Endothelial cell of umbilical vein (primary cell): Measurements from ENCODE around the gene TBC1D13. TPM values are rescaled to one million over a fixed set of nuclear protein-coding genes. Genes with fewer than 3 reads are reported as not detected.

ENCODE experiments used
- BruUV-seq: library from RNA; stranded (reverse); fragments of 400-500 nt; replicated peaks from 2 replicates; lab custom pipeline; 2021; lab: Mats Ljungman, UMichigan
- CTCF ChIA-PET: fragments of 300-600, 350-600 bp; sonication (Branson Sonifier 250); formaldehyde crosslinking; loops from one replicate; lab custom pipeline; 2021; ENCODE audit warnings: antibody characterized with exemption, inconsistent platforms; lab: Charles Lee
- POLR2A ChIA-PET: fragments of 300-600, 350-600 bp; sonication (Branson Sonifier 250); formaldehyde crosslinking; loops from one replicate; lab custom pipeline; 2021; ENCODE audit warnings: antibody characterized with exemption, inconsistent platforms; lab: Charles Lee
- DNase-seq: peaks from one replicate; pipeline ENCODE4 v3.0.0-alpha.2; 2011; ENCODE audit warnings: low read depth, low spot score
- FAIRE-seq: peaks from 2 replicates; lab custom pipeline; 2011; peaks lifted over from hg19 to GRCh38; lab: Jason Lieb, UNC
- H2AFZ ChIP-seq: 2 replicates; pipeline ENCODE4 v1.6.0; 2012; ENCODE audit warnings: low read depth, low read length, control low read depth, inconsistent platforms
- H3K27ac ChIP-seq: 2 replicates; pipeline ENCODE4 v1.5.1; 2011; ENCODE audit warnings: low read depth, mild to moderate bottlenecking, control low read depth, low read length, moderate library complexity; ENCODE audit not compliant: insufficient read depth
- H3K27me3 ChIP-seq, 2 experiments: 2 replicates each; pipeline versions ENCODE4 v1.6.0 to v1.6.1; 2011; ENCODE audit warnings: low read length in 2 of 2, mixed read lengths in 1 of 2; ENCODE audit not compliant: control insufficient read depth in 2 of 2, insufficient read depth in 2 of 2
- H3K36me3 ChIP-seq, 2 experiments: 2 replicates in 1 of 2; 3 replicates in 1 of 2; pipeline ENCODE4 v1.5.1; 2011; ENCODE audit warnings: low read length in 2 of 2, mild to moderate bottlenecking in 1 of 2, moderate library complexity in 1 of 2; ENCODE audit not compliant: control insufficient read depth in 2 of 2, insufficient read depth in 2 of 2; ENCODE audit errors: extremely low read depth in 1 of 2
- H3K4me1 ChIP-seq: 3 replicates; pipeline ENCODE4 v1.5.1; 2011; ENCODE audit warnings: mild to moderate bottlenecking, low read length; ENCODE audit not compliant: control insufficient read depth, insufficient read depth; ENCODE audit errors: extremely low read depth
- H3K4me2 ChIP-seq: 2 replicates; pipeline ENCODE4 v1.6.1; 2011; ENCODE audit warnings: low read length, control low read depth, mixed read lengths; ENCODE audit not compliant: insufficient read depth
- H3K4me3 ChIP-seq, 3 experiments: fragments of 200-600 bp in 1 of 3; sonication (generic), shearing (Covaris generic) in 1 of 3; replicated peaks in 1 of 3; 2 replicates each; pipeline ENCODE4 v1.5.1; 2011 to 2016; ENCODE audit warnings: control low read depth in 3 of 3, low read length in 3 of 3, mild to moderate bottlenecking in 2 of 3, inconsistent platforms in 1 of 3, low read depth in 1 of 3, moderate library complexity in 1 of 3; ENCODE audit not compliant: insufficient read depth in 1 of 3
- H3K79me2 ChIP-seq: 2 replicates; pipeline ENCODE4 v1.6.0; 2012; ENCODE audit warnings: low read length, inconsistent platforms; ENCODE audit not compliant: control insufficient read depth, insufficient read depth
- H3K9ac ChIP-seq: replicated peaks from 2 replicates; pipeline ENCODE3; 2011; ENCODE audit warnings: low read length, control low read depth; ENCODE audit not compliant: insufficient read depth; ENCODE audit errors: extremely low read depth
- H3K9me1 ChIP-seq: replicated peaks from 3 replicates; pipeline ENCODE4 v1.6.0; 2011; ENCODE audit warnings: mild to moderate bottlenecking, low read length; ENCODE audit not compliant: control insufficient read depth, insufficient read depth; ENCODE audit errors: extremely low read depth
- H3K9me3 ChIP-seq: replicated peaks from 2 replicates; pipeline ENCODE4 v1.5.1; 2012; ENCODE audit warnings: low read length, inconsistent platforms; ENCODE audit not compliant: control insufficient read depth, insufficient read depth
- H4K20me1 ChIP-seq: replicated peaks from 2 replicates; pipeline ENCODE3; 2011; ENCODE audit warnings: mild to moderate bottlenecking, low read length; ENCODE audit not compliant: control insufficient read depth, insufficient read depth; ENCODE audit errors: extremely low read depth
- CTCF ChIP-seq, 2 donors: IDR thresholded peaks; 1 replicate in 1 of 2; 2 replicates in 1 of 2; pipeline ENCODE4 v1.5.1; 2011; ENCODE audit warnings: low read length in 2 of 2, mild to moderate bottlenecking in 2 of 2, moderate library complexity in 2 of 2, control low read depth in 1 of 2, inconsistent platforms in 1 of 2, low read depth in 1 of 2; ENCODE audit not compliant: insufficient read depth in 1 of 2; ENCODE audit errors: extremely low read depth in 1 of 2
- EZH2 ChIP-seq: IDR thresholded peaks from 2 replicates; pipeline ENCODE4 v1.6.1; 2012; ENCODE audit warnings: borderline replicate concordance, low read depth, mild to moderate bottlenecking, moderate library complexity, low read length, inconsistent platforms; ENCODE audit not compliant: severe bottlenecking
- FOS ChIP-seq: IDR thresholded peaks from 2 replicates; pipeline ENCODE4 v1.6.1; 2011; ENCODE audit warnings: mild to moderate bottlenecking, low read length, moderate library complexity, borderline replicate concordance; ENCODE audit not compliant: insufficient read depth
- GATA2 ChIP-seq: IDR thresholded peaks from 2 replicates; pipeline ENCODE4 v1.7.0; 2011; ENCODE audit warnings: low read depth, mild to moderate bottlenecking, moderate library complexity, mixed read lengths, low read length; ENCODE audit not compliant: insufficient read length, insufficient read depth
- JUN ChIP-seq: IDR thresholded peaks from 2 replicates; pipeline ENCODE4 v1.6.1; 2011; ENCODE audit warnings: borderline replicate concordance, low read depth; ENCODE audit not compliant: insufficient read length, insufficient read depth
- MAX ChIP-seq: IDR thresholded peaks from 2 replicates; pipeline ENCODE4 v1.6.1; 2011; ENCODE audit not compliant: insufficient read depth, insufficient read length
- MYC ChIP-seq: IDR thresholded peaks from one replicate; pipeline ENCODE4 v1.6.1; 2011; ENCODE audit warnings: mild to moderate bottlenecking, low read depth, low read length
- POLR2A ChIP-seq: IDR thresholded peaks from 2 replicates; pipeline ENCODE4 v1.6.1; 2012; ENCODE audit warnings: low read depth, mild to moderate bottlenecking, control low read depth, low read length
- POLR2AphosphoS5 ChIP-seq: IDR thresholded peaks from 2 replicates; pipeline ENCODE4 v1.6.1; 2012; ENCODE audit warnings: low read depth, mild to moderate bottlenecking, control low read depth, low read length, moderate library complexity; ENCODE audit not compliant: insufficient read depth
- dilution Hi-C: fragments of 300-500 bp; cut with MboI; formaldehyde crosslinking; loops from one replicate; pipeline ENCODE4 v1.15.0; 2019; ENCODE audit warnings: low sequenced_read_pairs; ENCODE audit not compliant: extremely low pct_ligation_motif_present
- intact Hi-C: fragments of 100-400 bp; cut with micrococcal nuclease; formaldehyde crosslinking; loops from one replicate; pipeline ENCODE4 v1.10.0; 2022
- polyA plus RNA-seq, 4 experiments: library from polyadenylated mRNA; depleted of rRNA in 3 of 4; stranded (reverse) in 3 of 4; unstranded in 1 of 4; fragments of >200 nt; gene quantifications; 2 replicates each; pipeline versions ENCODE4 v1.2.1 to v1.2.3, GENCODE V29; 2011 to 2012; ENCODE audit warnings: missing spikeins in 1 of 4
- total RNA-seq: library from RNA; stranded (reverse); gene quantifications from 2 replicates; pipeline ENCODE4 v1.2.3, GENCODE V29; 2021

TBC1D13 gene
- total and polyA plus RNA-seq, 2 donors (not counting 3 experiments of a cell fraction or from before 2014, with no cell fraction given) = 35.1 to 41.9 TPM

- intact Hi-C loops = no loop called here
- POLR2A ChIA-PET = interaction anchor here (1.3 kb wide), 1 partner anchor 9 kb away, joined by 3 read pairs; the partner anchor contains the start of gene ENDOG
Observed at GRCh38 chr9:128809036-128809599, 22.1 kb downstream of the TBC1D13 start.

More at GRCh38 chr9:128809036-128809599, 22.1 kb downstream of the TBC1D13 start:
- DNase-seq = no peak
- Histone ChIP-seq H3K4me2 (no peak overlapping the region), H3K9ac (no peak overlapping the region), H3K79me2 (no peaks in the 10 kb centered on the region), H2AFZ (no peak overlapping the region), H3K27ac (no peak overlapping the region), H4K20me1 (no peaks in the 10 kb centered on the region), H3K27me3 (no peaks in the 10 kb centered on the region), H3K4me3 (no peak overlapping the region), H3K36me3 (peaks cover 6 to 25% of the 10 kb centered on the region in 2 experiments), H3K9me1 (no peaks in the 10 kb centered on the region), H3K4me1 (no peaks in the 10 kb centered on the region), H3K9me3 (no peaks in the 10 kb centered on the region)
- BruUV-seq = no TSS peak
- no peak for FAIRE-seq
- dilution Hi-C loops = no loop called here
- TF ChIP-seq MAX = no peak
- TF ChIP-seq FOS = no peak
- no peak for TF ChIP-seq MYC
- TF ChIP-seq JUN = no peak
- TF ChIP-seq POLR2A = no peak
- no peak for TF ChIP-seq GATA2
- TF ChIP-seq CTCF (IDR thresholded peaks at IDR 0.05; ENCODE audit: extremely low read depth in 1 of 2, insufficient read depth in 1 of 2, low read depth in 1 of 2, low read length in 2 of 2) = no peak
- no peak for TF ChIP-seq POLR2AphosphoS5
- TF ChIP-seq EZH2 = no peak
- CTCF ChIA-PET = interaction anchor here (1.6 to 2.1 kb wide), 2 partner anchors 9 kb away, joined by 4 to 13 read pairs; partner anchors contain the start of gene ENDOG
